IPS DF 6.9 (cell line): Measurements from ENCODE around the gene WDR90.

Source experiments
- DNase-seq: peaks from one replicate; pipeline ENCODE4 v3.0.0-alpha.2; 2013; ENCODE audit warnings: low read depth, low spot score
- H3K27ac ChIP-seq: one replicate; pipeline ENCODE4 v1.5.1; 2013; ENCODE audit warnings: low read length, control low read depth
- H3K27me3 ChIP-seq: 2 replicates; pipeline ENCODE4 v1.6.1; 2013; ENCODE audit warnings: mild to moderate bottlenecking, low read length; ENCODE audit not compliant: control insufficient read depth, insufficient read depth
- H3K36me3 ChIP-seq: 2 replicates; pipeline ENCODE4 v1.6.1; 2013; ENCODE audit warnings: low read length; ENCODE audit not compliant: control insufficient read depth, insufficient read depth
- H3K4me1 ChIP-seq: 2 replicates; pipeline ENCODE4 v1.6.1; 2013; ENCODE audit warnings: low read length; ENCODE audit not compliant: control insufficient read depth, insufficient read depth
- H3K4me3 ChIP-seq: 2 replicates; pipeline ENCODE4 v1.5.1; 2013; ENCODE audit warnings: mild to moderate bottlenecking, low read length
- H3K9me3 ChIP-seq: 2 replicates; pipeline ENCODE4 v1.6.1; 2013; ENCODE audit warnings: low read length, inconsistent platforms; ENCODE audit not compliant: control insufficient read depth, insufficient read depth
- WGBS: extraction: QIAGEN DNeasy Blood & Tissue Kit; methylation state at CpG from one replicate; pipeline ENCODE4 v1.1.7; 2013; ENCODE audit warnings: mixed read lengths, missing lambda C conversion rate; ENCODE audit not compliant: insufficient read length, insufficient coverage; 5-methylcytosine and 5-hydroxymethylcytosine counted together

WDR90 gene

DNA sequence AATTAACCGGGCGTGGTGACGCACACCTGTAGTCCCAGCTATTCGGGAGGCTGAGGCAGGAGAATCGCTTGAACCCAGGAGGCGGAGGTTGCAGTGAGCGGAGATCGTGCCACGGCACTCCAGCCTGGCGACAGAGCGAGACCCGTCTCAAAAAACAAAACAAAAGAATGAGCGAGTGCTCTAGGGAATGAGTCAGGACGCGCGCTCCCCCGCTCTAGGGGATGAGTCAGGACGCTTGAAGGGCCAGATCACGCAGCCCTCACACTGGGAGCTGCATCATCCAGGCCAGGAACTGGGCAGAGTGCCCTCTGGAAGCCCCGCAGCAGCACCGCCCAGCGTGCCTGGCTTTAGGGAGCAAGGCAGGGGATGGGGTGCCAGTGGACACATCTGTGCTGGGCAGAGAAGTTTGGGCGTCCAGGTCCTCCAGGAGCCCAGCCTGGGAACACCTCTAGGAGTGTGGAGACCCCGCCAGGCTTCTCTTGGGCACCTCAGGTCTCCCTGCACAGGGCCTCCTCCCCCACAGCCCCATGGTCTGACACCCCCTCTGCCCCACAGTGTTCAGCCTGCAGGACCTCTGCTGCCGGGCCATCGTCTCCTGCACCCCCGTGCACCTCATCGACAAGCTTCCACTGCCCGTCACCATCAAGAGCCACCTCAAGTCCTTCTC is 22.2 kb upstream of the WDR90 start:
- Histone ChIP-seq H3K36me3 (0 out of 2 replicates have a peak, but pooled peaks cover 2% of the 10 kb centered on the region), H3K4me3 (no peak overlapping the region), H3K9me3 (no peaks in the 10 kb centered on the region), H3K27ac (no peak overlapping the region), H3K27me3 (no peaks in the 10 kb centered on the region), H3K4me1 (peaks cover 12% of the 10 kb centered on the region)
- no CpG with 5 or more reads among the region's 29 CpGs for WGBS
- DNase-seq, result no peak

DNA sequence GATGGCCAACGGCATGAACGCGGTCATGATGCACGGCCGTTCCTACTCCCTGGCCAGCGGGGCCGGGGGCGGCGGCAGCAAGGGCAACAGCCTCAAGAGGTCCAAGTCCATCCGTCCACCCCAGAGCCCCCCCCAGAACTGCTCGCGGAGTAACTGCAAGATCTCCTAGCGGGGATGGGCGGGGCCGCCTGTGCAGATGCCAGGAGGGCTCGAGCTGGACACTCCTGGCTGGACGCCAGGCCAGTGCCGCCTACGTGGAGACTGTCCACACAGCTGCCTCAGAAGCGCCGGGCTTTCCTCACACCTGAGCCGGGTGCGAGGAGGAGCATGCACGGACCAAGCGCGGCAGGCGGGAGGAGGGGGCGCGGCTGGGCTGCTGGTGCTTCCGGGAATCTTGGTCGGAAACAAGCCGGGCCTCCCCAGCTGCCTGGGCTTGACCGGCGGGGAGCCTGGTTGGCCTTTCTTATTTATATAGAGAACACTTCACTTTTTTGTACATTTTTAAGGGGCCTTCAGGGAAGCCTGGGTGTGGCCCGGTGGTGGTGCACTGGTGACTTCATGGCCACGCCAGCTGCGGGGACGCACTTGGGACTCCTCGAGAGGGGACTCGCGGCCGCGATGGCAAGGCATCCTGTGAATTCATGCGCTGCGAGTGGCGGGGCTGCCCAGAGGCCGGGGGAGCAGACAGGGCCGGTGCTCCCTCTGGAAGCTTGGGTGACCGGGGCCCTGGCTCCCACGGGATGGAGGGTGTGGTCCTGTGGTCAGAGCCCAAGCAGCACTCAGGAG is 21.5 kb upstream of the WDR90 start:
- H3K36me3 ChIP-seq, result peaks cover 2% of the 10 kb centered on the region; the same call in 1 of the 2 replicates
- no peak overlapping the region for H3K4me3 ChIP-seq
- peaks cover 12% of the 10 kb centered on the region for H3K4me1 ChIP-seq
- no peak overlapping the region for H3K27ac ChIP-seq
- no CpG with 5 or more reads among the region's 50 CpGs for WGBS
- no peaks in the 10 kb centered on the region for H3K27me3 ChIP-seq
- no peaks in the 10 kb centered on the region for H3K9me3 ChIP-seq
- DNase-seq, result no peak

DNA sequence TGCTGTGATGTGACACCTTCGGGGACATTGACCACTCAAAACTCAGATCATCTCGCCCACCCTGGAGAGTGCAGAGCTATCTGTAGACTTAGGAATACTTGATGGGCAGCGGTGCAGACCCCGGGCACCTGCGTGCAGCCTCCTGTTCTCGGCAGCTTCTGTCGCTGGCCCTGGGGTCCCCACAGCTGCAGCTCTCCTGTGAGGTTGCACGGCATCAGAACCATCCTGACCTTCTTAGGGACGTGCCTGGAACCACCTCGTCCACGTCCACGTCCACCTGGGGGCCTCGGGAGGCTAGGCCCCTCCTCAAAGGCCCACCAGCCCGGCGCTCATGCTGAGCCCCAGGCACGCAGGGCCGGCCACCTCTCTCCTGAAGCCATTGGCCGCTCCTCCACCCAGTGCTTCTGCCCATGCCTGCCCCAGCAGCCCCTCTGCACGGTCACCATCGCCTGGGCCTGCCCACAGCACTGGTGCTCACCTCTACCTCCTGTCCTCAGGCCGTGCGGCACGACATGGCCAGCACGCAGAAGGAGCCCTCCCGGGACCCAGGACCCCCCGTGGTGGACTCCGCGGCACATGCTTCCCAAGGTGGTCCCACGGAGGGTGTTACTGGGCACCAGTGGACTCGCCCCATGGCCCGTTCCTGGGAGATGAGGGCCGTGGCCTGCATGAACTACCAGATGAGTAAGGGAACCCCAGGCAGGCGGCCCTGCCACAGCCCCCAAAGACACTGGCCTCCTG is 20.7 kb upstream of the WDR90 start:
- Histone ChIP-seq H3K4me3 (no peak overlapping the region), H3K36me3 (peaks cover 10% of the 10 kb centered on the region; the same call in 1 of the 2 replicates), H3K9me3 (no peaks in the 10 kb centered on the region), H3K27ac (no peak overlapping the region), H3K4me1 (peaks cover 12% of the 10 kb centered on the region), H3K27me3 (no peaks in the 10 kb centered on the region)
- no peak for DNase-seq
- no CpG with 5 or more reads among the region's 33 CpGs for WGBS

DNA sequence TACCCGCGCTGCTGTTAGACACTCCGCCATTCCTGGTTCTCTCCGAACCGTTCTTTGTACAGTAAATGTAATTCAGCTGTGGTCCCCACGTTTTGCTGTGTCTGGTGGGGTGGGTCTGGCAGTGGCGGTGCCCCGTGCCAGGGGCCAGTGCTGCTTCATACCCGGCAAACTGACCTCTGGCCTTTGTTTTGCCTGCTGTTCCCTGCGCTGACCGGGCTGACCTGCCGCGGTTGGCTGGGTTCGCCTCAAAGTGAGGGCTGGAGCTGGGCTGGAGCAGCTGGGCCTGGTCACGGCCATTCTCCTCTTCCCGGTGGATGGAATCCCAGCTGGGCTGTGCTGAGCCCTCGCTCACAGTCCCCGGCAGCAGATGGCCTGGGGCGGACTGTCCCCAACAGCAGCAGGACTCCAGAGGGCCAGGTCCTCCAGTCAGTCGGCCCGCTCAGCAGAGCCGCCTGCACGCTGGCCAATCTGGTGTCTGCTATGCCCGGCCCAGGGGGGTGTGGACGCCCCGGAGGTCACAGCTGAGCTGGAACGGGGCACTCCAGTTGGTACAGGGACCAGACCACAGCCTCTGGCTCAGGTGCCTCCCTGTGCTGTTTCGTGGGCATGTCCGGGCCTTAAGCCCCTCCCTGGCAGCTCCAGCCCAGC is 19.9 kb upstream of the WDR90 start:
- no peak overlapping the region for H3K27ac ChIP-seq
- no CpG with 5 or more reads among the region's 29 CpGs for WGBS
- H3K36me3 ChIP-seq, result peaks cover 17% of the 10 kb centered on the region
- no peaks in the 10 kb centered on the region for H3K9me3 ChIP-seq
- peaks cover 12% of the 10 kb centered on the region for H3K4me1 ChIP-seq
- no peak for DNase-seq
- no peak overlapping the region for H3K4me3 ChIP-seq
- no peaks in the 10 kb centered on the region for H3K27me3 ChIP-seq

DNA sequence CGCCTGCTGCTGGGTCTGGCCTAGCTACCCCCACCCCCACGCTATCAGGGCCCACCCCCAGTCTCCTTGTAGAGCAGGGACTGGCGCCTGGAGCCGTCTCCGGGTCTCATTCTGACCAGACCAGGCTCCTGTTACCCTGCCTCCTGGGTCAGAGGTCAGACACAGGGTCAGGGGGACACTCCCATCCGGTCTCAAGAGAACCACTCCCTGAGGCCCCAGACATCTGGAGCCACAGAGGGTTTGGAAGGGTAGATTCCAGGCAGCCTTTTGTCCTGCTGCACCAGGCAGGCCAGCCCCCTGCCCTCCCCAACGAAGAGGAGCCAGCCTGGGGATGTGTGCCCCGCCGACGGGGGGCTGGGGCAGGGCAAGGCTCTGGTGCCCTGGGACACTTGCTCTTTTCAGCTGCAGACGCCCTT is 19.3 kb upstream of the WDR90 start:
- H3K27ac ChIP-seq, result no peak overlapping the region
- H3K36me3 ChIP-seq, result peaks cover 18% of the 10 kb centered on the region
- no peak overlapping the region for H3K4me3 ChIP-seq
- no peak for DNase-seq
- no peaks in the 10 kb centered on the region for H3K27me3 ChIP-seq
- peaks cover 12% of the 10 kb centered on the region for H3K4me1 ChIP-seq
- WGBS, result no CpG with 5 or more reads among the region's 11 CpGs
- no peaks in the 10 kb centered on the region for H3K9me3 ChIP-seq

DNA sequence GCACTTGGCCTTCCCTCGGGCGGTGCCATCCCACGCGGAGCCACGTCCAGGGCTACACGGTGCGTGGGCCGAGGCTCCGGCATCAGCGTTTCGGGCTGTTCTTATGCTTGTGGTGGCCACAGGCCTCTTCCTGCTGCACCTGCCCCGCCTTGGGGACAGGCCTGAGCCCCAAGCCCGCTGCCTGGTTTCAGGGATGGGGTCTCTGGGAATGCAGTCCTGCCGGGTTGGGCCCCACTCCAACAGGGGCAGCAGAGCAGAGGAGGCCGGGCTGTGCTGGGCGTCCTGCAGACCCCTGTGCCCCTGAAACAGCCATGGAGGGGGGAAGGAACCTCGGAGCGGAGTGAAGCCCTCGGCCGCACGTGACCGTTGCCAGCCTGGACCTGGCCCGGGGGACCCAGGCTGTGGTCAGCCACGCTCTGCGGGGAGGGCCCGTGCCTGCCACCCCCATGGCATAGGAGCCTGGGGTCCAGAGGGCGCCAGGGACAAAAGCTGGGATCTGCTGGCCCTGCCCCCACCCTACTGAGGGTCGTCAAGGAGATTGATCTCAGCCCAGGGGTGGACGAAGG is 18.8 kb upstream of the WDR90 start:
- peaks cover 18% of the 10 kb centered on the region for H3K36me3 ChIP-seq
- no peaks in the 10 kb centered on the region for H3K9me3 ChIP-seq
- peaks cover 12% of the 10 kb centered on the region for H3K4me1 ChIP-seq
- DNase-seq, result no peak
- H3K4me3 ChIP-seq, result no peak overlapping the region
- H3K27ac ChIP-seq, result no peak overlapping the region
- no peaks in the 10 kb centered on the region for H3K27me3 ChIP-seq
- no CpG with 5 or more reads among the region's 29 CpGs for WGBS

DNA sequence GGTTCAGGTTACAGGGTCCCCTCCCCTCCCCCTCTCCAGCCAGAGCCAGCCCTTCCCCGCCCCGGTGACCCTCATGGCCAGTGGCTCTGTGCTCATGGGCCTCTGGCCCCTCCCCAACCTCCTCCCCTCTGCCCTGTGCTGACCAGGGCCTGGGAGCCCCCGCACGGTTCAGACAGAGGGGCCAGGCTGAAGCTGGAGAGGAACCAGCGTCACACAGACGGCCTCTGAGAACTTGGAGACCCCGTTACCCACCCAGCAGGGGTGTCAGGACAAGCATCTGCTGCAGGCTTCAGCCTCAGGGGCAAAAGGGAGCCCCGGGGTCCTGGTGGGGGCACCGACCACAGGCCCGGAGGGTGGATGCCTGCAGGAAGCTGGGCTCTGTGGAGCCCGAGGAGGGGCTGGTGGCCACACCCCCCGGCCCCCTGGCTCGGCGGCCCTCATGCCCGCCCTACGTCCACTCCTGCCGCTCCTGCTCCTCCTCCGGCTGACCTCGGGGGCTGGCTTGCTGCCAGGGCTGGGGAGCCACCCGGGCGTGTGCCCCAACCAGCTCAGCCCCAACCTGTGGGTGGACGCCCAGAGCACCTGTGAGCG is 18.3 kb upstream of the WDR90 start, which contains the start of gene WFIKKN1:
TSS of gene WFIKKN1 (plus strand) at position 171 of the 591 bp plus-strand sequence. CDS start at position 440, 269 bp downstream.
- Histone ChIP-seq H3K27ac (no peak within 1 kb of the TSS), H3K36me3 (peaks cover 18% of the 10 kb centered on the region), H3K27me3 (no peaks in the 10 kb centered on the region), H3K9me3 (no peaks in the 10 kb centered on the region), H3K4me1 (peaks cover 14% of the 10 kb centered on the region), H3K4me3 (peak within 1 kb of the TSS; percentile 10; the same call in 1 of the 2 replicates)
- DNase-seq, result no peak
- WGBS, result no CpG with 5 or more reads among the region's 23 CpGs

DNA sequence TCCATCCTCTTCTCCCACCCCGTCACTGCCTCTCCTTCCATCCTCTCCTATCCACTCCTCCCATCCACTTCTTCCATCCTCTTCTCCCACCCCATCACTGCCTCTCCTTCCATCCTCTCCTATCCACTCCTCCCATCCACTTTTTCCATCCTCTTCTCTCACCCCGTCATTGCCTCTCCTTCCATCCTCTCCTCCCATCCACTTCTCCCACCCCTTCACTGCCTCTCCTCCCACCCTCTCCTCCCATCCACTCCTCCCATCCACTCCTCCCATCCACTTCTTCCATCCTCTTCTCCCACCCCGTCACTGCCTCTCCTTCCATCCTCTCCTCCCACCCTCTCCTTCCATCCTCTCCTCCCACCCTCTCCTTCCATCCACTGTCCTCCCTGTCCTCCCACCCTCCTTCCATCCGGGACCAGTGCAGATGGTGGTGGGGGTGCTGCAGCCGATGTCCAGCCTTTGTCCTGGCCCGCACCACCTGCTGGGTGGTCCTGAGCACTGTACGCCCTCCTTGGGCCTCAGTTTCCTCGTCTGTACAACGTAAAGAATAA is 17.3 kb upstream of the WDR90 start:
- H3K4me3 ChIP-seq, result no peak overlapping the region
- no peak for DNase-seq
- H3K27me3 ChIP-seq, result no peaks in the 10 kb centered on the region
- no peaks in the 10 kb centered on the region for H3K9me3 ChIP-seq
- 100% methylated on average over 2 of the region's 9 CpGs for WGBS
- H3K4me1 ChIP-seq, result peaks cover 14% of the 10 kb centered on the region
- peaks cover 18% of the 10 kb centered on the region for H3K36me3 ChIP-seq
- H3K27ac ChIP-seq, result no peak overlapping the region

DNA sequence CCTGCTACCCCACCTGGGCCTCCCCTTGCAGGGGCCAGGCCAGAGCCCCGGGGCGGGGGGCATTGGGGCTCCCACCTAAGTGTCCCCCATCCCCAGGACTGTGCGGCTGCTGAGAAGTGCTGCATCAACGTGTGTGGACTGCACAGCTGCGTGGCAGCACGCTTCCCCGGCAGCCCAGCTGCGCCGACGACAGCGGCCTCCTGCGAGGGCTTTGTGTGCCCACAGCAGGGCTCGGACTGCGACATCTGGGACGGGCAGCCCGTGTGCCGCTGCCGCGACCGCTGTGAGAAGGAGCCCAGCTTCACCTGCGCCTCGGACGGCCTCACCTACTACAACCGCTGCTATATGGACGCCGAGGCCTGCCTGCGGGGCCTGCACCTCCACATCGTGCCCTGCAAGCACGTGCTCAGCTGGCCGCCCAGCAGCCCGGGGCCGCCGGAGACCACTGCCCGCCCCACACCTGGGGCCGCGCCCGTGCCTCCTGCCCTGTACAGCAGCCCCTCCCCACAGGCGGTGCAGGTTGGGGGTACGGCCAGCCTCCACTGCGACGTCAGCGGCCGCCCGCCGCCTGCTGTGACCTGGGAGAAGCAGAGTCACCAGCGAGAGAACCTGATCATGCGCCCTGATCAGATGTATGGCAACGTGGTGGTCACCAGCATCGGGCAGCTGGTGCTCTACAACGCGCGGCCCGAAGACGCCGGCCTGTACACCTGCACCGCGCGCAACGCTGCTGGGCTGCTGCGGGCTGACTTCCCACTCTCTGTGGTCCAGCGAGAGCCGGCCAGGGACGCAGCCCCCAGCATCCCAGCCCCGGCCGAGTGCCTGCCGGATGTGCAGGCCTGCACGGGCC is 16.5 kb upstream of the WDR90 start:
- Histone ChIP-seq H3K4me1 (peaks cover 12% of the 10 kb centered on the region), H3K27me3 (no peaks in the 10 kb centered on the region), H3K4me3 (no peak overlapping the region), H3K27ac (no peak overlapping the region), H3K9me3 (no peaks in the 10 kb centered on the region), H3K36me3 (peaks cover 18% of the 10 kb centered on the region)
- no CpG with 5 or more reads among the region's 67 CpGs for WGBS
- DNase-seq, result no peak
